MM.1S (cell line): ENCODE data around the gene CTXN1.

Source experiments
- DNase-seq: peaks from one replicate; pipeline ENCODE4 v3.0.0-alpha.2; 2015
- H2AFZ ChIP-seq: fragments of 300-600 bp; sonication (generic); 2 replicates; pipeline ENCODE4 v1.6.0; 2016; ENCODE audit warnings: antibody characterized with exemption, low read length
- H3F3A ChIP-seq: fragments of 300-600 bp; sonication (generic); 2 replicates; pipeline ENCODE4 v1.6.1; 2016; ENCODE audit warnings: mild to moderate bottlenecking, antibody characterized with exemption, low read length, moderate library complexity, mixed read lengths; ENCODE audit not compliant: insufficient read depth
- H3K27ac ChIP-seq: fragments of 300-600 bp; sonication (generic); 2 replicates; pipeline ENCODE4 v1.5.1; 2016; ENCODE audit warnings: mild to moderate bottlenecking, low read length
- H3K27me3 ChIP-seq: fragments of 300-600 bp; sonication (generic); replicated peaks from 2 replicates; pipeline ENCODE4 v1.6.0; 2016; ENCODE audit warnings: low read length; ENCODE audit not compliant: insufficient read depth
- H3K36me3 ChIP-seq: fragments of 300-600 bp; sonication (generic); replicated peaks from 2 replicates; pipeline ENCODE4 v1.6.1; 2016; ENCODE audit warnings: mild to moderate bottlenecking, low read length, mixed read lengths; ENCODE audit not compliant: insufficient read depth
- H3K4me1 ChIP-seq: fragments of 300-600 bp; sonication (generic); 2 replicates; pipeline ENCODE4 v1.6.1; 2016; ENCODE audit warnings: low read length, mixed read lengths
- H3K4me2 ChIP-seq: fragments of 300-600 bp; sonication (generic); 2 replicates; pipeline ENCODE4 v1.6.0; 2016; ENCODE audit warnings: low read depth, low read length
- H3K4me3 ChIP-seq: fragments of 300-600 bp; sonication (generic); 2 replicates; pipeline ENCODE4 v1.5.1; 2016; ENCODE audit warnings: low read length, mixed read lengths
- H3K79me2 ChIP-seq: fragments of 300-600 bp; sonication (generic); 2 replicates; pipeline ENCODE4 v1.6.1; 2016; ENCODE audit warnings: mixed run types, low read length, mixed read lengths
- H3K9ac ChIP-seq: fragments of 300-600 bp; sonication (generic); 2 replicates; pipeline ENCODE4 v1.6.1; 2016; ENCODE audit warnings: low read length, mixed read lengths
- H3K9me2 ChIP-seq: fragments of 300-600 bp; sonication (generic); replicated peaks from 2 replicates; pipeline ENCODE4 v1.6.1; 2016; ENCODE audit warnings: mild to moderate bottlenecking, low read length, mixed read lengths; ENCODE audit not compliant: insufficient read depth
- H3K9me3 ChIP-seq: fragments of 300-600 bp; sonication (generic); replicated peaks from 2 replicates; pipeline ENCODE4 v1.6.1; 2016; ENCODE audit warnings: mild to moderate bottlenecking, low read length, mixed read lengths; ENCODE audit not compliant: insufficient read depth
- H4K20me1 ChIP-seq: fragments of 300-600 bp; sonication (generic); 2 replicates; pipeline ENCODE4 v1.6.1; 2016; ENCODE audit warnings: mild to moderate bottlenecking, low read length, moderate library complexity, mixed read lengths; ENCODE audit not compliant: insufficient read depth
- CTCF ChIP-seq: fragments of 300-600 bp; sonication (generic); IDR thresholded peaks from 2 replicates; pipeline ENCODE4 v1.5.1; 2016; ENCODE audit warnings: antibody characterized with exemption, low read length, mixed read lengths
- EZH2 ChIP-seq: fragments of 300-600 bp; sonication (generic); optimal IDR thresholded peaks from 2 replicates; pipeline ENCODE3; 2017; ENCODE audit warnings: low read depth, mild to moderate bottlenecking, antibody characterized with exemption, low read length, mixed read lengths
- EZH2phosphoT487 ChIP-seq: fragments of 300-600 bp; sonication (generic); IDR thresholded peaks from 2 replicates; pipeline ENCODE4 v1.6.1; 2018; ENCODE audit warnings: antibody characterized with exemption, low read length

CTXN1 gene

GRCh38 chr19:7874897-7875273 is 51.0 kb downstream of the CTXN1 start:
- H4K20me1 ChIP-seq, result no peaks in the 10 kb centered on the region
- peaks cover 12% of the 10 kb centered on the region for H3F3A ChIP-seq
- no peak overlapping the region for H2AFZ ChIP-seq
- no peaks in the 10 kb centered on the region for H3K79me2 ChIP-seq
- no peaks in the 10 kb centered on the region for H3K9me2 ChIP-seq
- peaks cover 11% of the 10 kb centered on the region; the same call in 1 of the 2 replicates for H3K4me1 ChIP-seq
- no peak overlapping the region for H3K9ac ChIP-seq
- H3K9me3 ChIP-seq, result no peaks in the 10 kb centered on the region
- H3K27me3 ChIP-seq, result peaks cover 30% of the 10 kb centered on the region
- H3K4me2 ChIP-seq, result no peak overlapping the region
- no peak for TF ChIP-seq EZH2phosphoT487
- TF ChIP-seq CTCF, result no peak
- TF ChIP-seq EZH2, result no peak
- no peaks in the 10 kb centered on the region for H3K36me3 ChIP-seq
- no peak overlapping the region for H3K4me3 ChIP-seq
- H3K27ac ChIP-seq, result no peak overlapping the region
- DNase-seq, result no peak
